WI38 (cell line): ENCODE data around the gene KLF2.

Experiments used
- H3K4me3 ChIP-seq: 2 replicates; pipeline ENCODE4 v1.5.1; 2011; ENCODE audit warnings: low read depth, mild to moderate bottlenecking, control low read depth, low read length
- CTCF ChIP-seq: IDR thresholded peaks from 2 replicates; pipeline ENCODE4 v1.5.1; 2012; ENCODE audit warnings: low read depth, mild to moderate bottlenecking, control low read depth, low read length

Gene KLF2

GRCh38 chr19:16330806-16331690 lies 6.4 kb downstream of the KLF2 start:
- no peak for TF ChIP-seq CTCF
- H3K4me3 ChIP-seq = no peak overlapping the region

- no peak for TF ChIP-seq CTCF
- H3K4me3 ChIP-seq = no peak overlapping the region
Measured at GRCh38 chr19:16333001-16333586, 8.5 kb downstream of the KLF2 start.

- TF ChIP-seq CTCF = no peak
- H3K4me3 ChIP-seq = no peak overlapping the region
Measured at GRCh38 chr19:16334411-16334810, 9.8 kb downstream of the KLF2 start.

DNA sequence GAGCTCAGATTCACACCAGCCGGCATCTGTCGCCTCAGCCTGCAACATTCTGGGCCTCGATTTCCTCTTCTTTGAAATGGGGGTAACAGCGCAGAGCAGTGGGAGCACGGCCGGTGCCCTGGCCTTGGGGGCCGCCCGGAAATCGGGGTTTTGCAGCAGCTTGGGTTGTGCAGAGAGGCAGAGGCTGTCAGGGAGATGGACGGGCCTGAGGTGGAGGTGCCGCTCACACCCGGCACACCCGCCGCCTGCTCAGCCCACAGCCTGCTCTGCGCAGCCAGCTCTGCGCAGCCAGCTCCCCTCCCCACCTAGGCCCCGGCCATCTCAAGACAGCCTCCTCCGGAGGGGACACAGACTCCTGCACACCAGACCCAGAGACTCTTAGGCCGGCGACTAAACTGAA lies 10.6 kb downstream of the KLF2 start:
- TF ChIP-seq CTCF = no peak
- H3K4me3 ChIP-seq = no peak overlapping the region

DNA sequence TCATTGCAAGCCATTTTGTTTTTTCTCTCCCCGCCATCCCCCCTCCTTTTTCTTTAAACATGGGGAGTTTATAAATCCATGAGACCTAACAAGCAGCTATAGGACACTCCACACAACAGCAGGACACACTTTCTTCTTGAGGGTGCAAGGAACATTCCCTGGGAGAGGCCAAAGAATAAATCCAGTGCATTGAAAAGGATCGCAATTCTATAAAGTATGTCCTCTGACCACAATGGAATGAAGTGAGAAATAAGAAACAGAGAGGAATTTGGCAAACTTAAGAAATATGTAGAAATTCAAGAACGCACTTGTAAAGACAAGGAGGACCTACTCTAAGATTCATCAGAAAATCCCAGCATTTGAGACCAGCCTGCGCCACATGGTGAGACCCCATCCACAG lies 11.9 kb downstream of the KLF2 start:
- no peak for TF ChIP-seq CTCF
- no peak overlapping the region for H3K4me3 ChIP-seq

GRCh38 chr19:16337809-16338469 lies 13.3 kb downstream of the KLF2 start:
- TF ChIP-seq CTCF = no peak
- H3K4me3 ChIP-seq = no peak overlapping the region
